Sigmoid colon (tissue), 7 donors: ENCODE data around the gene GPHA2. TPM values are rescaled to one million over a fixed set of nuclear protein-coding genes. Genes with fewer than 3 reads are reported as not detected.

Experiments
- DNase-seq: peaks from one replicate; pipeline ENCODE4 v3.0.0-alpha.2; 2019
- H3K27ac ChIP-seq, 4 donors: fragments of 200-600 bp; sonication (generic); one replicate each; pipeline ENCODE4 v1.5.1; 2016 to 2019; ENCODE audit warnings: mild to moderate bottlenecking in 1 of 4
- H3K27me3 ChIP-seq, 3 donors: fragments of 200-600 bp; sonication (generic); one replicate each; pipeline ENCODE4 v1.5.1; 2019; ENCODE audit warnings: mild to moderate bottlenecking in 1 of 3
- H3K36me3 ChIP-seq, 4 donors: fragments of 200-600 bp; sonication (generic); one replicate each; pipeline ENCODE4 v1.5.1; 2016 to 2019
- H3K4me1 ChIP-seq, 4 donors: fragments of 200-600 bp; sonication (generic); one replicate each; pipeline ENCODE4 v1.5.1; 2017 to 2019
- H3K4me3 ChIP-seq, 4 donors: fragments of 200-600 bp; sonication (generic); one replicate each; pipeline ENCODE4 v1.5.1; 2017 to 2019; ENCODE audit warnings: mild to moderate bottlenecking in 2 of 4, moderate library complexity in 1 of 4
- H3K9me3 ChIP-seq, 4 donors: fragments of 200-600 bp in 3 of 4; sonication (generic) in 3 of 4; one replicate each; pipeline versions ENCODE4 v1.5.1 to v1.6.1; 2013 to 2019
- CTCF ChIP-seq, 4 experiments: fragments of 450-650 bp in 3 of 4; fragments of 200-600 bp in 1 of 4; IDR thresholded peaks; one replicate each; pipeline ENCODE4 v1.5.1; 2016 to 2019; ENCODE audit warnings: antibody characterized with exemption in 4 of 4, mild to moderate bottlenecking in 3 of 4, moderate library complexity in 2 of 4
- EP300 ChIP-seq, 4 donors: sonication (generic); formaldehyde crosslinking; IDR thresholded peaks; one replicate each; pipeline ENCODE4 v1.6.1; 2017; ENCODE audit warnings: antibody characterized with exemption in 4 of 4
- POLR2A ChIP-seq, 2 donors: fragments of 450-650 bp; IDR thresholded peaks; one replicate each; pipeline ENCODE4 v1.6.1; 2016; ENCODE audit warnings: antibody characterized with exemption in 2 of 2, mild to moderate bottlenecking in 2 of 2, moderate library complexity in 2 of 2
- POLR2AphosphoS5 ChIP-seq, 4 donors: sonication (generic); formaldehyde crosslinking; IDR thresholded peaks; one replicate each; pipeline ENCODE4 v1.6.1; 2017; ENCODE audit warnings: antibody characterized with exemption in 4 of 4
- WGBS, 2 donors: extraction: QIAGEN DNeasy Blood & Tissue Kit; methylation state at CpG; one replicate each; pipeline ENCODE4 v1.1.7; 2013; 5-methylcytosine and 5-hydroxymethylcytosine counted together
- intact Hi-C: fragments of 100-400 bp; cut with DNase I; formaldehyde crosslinking; loops from one replicate; pipeline ENCODE4 v1.15.1; 2023
- polyA plus RNA-seq, 3 donors: library from polyadenylated mRNA; stranded (reverse); fragments of 200-250 nt; gene quantifications; one replicate each; pipeline ENCODE4 v1.2.3, GENCODE V29; 2013
- total RNA-seq, 4 donors: library from RNA; depleted of rRNA; stranded (reverse); fragments of >200 nt; gene quantifications; one replicate each; pipeline ENCODE4 v1.1.0, GENCODE V29; 2016
- donor health status: healthy with polysubstance abuse.
- donor health status: Bipolar disorder and iron deficiency.
- donor health status: healthy.

GPHA2 gene
- total and polyA plus RNA-seq, 7 donors: 0.47 to 2.9 TPM; not detected in 5

DNA sequence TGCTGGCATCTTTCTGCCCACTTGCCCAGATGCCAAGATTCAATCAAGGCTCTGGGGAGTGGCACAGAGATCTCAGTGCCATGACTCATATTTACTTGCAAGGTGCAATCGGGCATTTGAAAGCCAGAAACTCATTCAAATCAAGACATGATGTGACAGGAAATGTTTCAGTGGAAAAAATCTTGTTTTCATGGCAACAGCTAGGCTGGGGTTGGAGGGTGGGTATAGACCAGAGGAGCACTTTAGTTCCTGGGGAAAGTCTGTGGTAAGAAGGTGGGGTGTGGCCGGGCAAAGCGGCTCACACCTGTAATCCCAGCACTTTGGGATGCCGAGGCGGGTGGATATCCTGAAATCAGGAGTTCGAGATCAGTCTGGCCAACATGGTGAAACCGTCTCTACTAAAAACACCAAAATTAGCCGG, 35.0 kb upstream of the GPHA2 start:
- 19 to 62% methylated on average over 8 of the region's 8 CpGs for WGBS, 2 donors
- H3K27ac ChIP-seq: no peak overlapping the region
- intact Hi-C loops: no loop called here

GRCh38 chr11:64969209-64969608, 33.5 kb upstream of the GPHA2 start:
- no peaks in the 10 kb centered on the region for H3K36me3 ChIP-seq
- H3K4me1 ChIP-seq: peaks cover 0 to 12% (median 10%) of the 10 kb centered on the region in 4 donors
- H3K9me3 ChIP-seq: no peaks in the 10 kb centered on the region
- H3K27me3 ChIP-seq: no peaks in the 10 kb centered on the region
- TF ChIP-seq POLR2AphosphoS5 (IDR thresholded peaks at IDR 0.05): no peak
- TF ChIP-seq CTCF (IDR thresholded peaks at IDR 0.05): no peak
- TF ChIP-seq POLR2A (IDR thresholded peaks at IDR 0.05): no peak
- no peak for TF ChIP-seq EP300 (IDR thresholded peaks at IDR 0.05)
- no peak overlapping the region for H3K27ac ChIP-seq
- WGBS, 2 donors: 10 to 48% methylated on average over 5 of the region's 5 CpGs
- DNase-seq: no peak
- H3K4me3 ChIP-seq: no peak overlapping the region
- intact Hi-C loops: no loop called here

More for the DNA sequence above, 35.0 kb upstream of the GPHA2 start:
- H3K4me3 ChIP-seq: no peak overlapping the region
- no peaks in the 10 kb centered on the region for H3K27me3 ChIP-seq
- H3K4me1 ChIP-seq: peaks cover 0 to 12% (median 10%) of the 10 kb centered on the region in 4 donors
- no peak for TF ChIP-seq EP300 (IDR thresholded peaks at IDR 0.05)
- TF ChIP-seq POLR2AphosphoS5 (IDR thresholded peaks at IDR 0.05): no peak
- TF ChIP-seq CTCF (IDR thresholded peaks at IDR 0.05): no peak
- TF ChIP-seq POLR2A (IDR thresholded peaks at IDR 0.05): no peak
- no peaks in the 10 kb centered on the region for H3K9me3 ChIP-seq
- DNase-seq: no peak
- H3K36me3 ChIP-seq: no peaks in the 10 kb centered on the region

DNA sequence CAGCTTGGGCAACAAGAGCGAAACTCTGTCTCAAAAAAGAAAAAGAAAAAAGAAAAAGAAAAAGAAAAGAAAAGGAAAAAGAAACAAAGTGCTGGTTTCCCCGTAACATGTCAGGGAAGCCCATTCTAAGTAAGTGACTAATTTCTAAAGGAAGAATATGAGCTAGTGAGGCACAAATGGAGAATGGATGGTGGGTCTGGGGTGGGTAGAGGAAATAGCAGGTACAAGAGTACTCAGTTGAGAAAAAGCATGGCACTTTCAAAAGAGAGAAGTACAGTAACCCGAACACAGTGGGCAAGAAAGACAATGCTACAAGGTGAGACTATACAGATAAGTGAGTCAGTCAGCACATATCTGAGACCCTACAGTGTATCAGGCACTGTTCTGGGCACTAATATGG, 31.7 kb upstream of the GPHA2 start:
- TF ChIP-seq POLR2AphosphoS5 (IDR thresholded peaks at IDR 0.05): no peak
- TF ChIP-seq POLR2A (IDR thresholded peaks at IDR 0.05): no peak
- TF ChIP-seq CTCF (IDR thresholded peaks at IDR 0.05): no peak
- TF ChIP-seq EP300 (IDR thresholded peaks at IDR 0.05): no peak
- no peak for DNase-seq
- no peak overlapping the region for H3K4me3 ChIP-seq
- H3K27ac ChIP-seq: no peak overlapping the region
- intact Hi-C loops: no loop called here
- H3K27me3 ChIP-seq: no peaks in the 10 kb centered on the region
- H3K4me1 ChIP-seq: peaks cover 0 to 11% (median 10%) of the 10 kb centered on the region in 4 donors
- WGBS, 2 donors: 86 to 93% methylated on average over 3 of the region's 3 CpGs
- no peaks in the 10 kb centered on the region for H3K9me3 ChIP-seq
- no peaks in the 10 kb centered on the region for H3K36me3 ChIP-seq

DNA sequence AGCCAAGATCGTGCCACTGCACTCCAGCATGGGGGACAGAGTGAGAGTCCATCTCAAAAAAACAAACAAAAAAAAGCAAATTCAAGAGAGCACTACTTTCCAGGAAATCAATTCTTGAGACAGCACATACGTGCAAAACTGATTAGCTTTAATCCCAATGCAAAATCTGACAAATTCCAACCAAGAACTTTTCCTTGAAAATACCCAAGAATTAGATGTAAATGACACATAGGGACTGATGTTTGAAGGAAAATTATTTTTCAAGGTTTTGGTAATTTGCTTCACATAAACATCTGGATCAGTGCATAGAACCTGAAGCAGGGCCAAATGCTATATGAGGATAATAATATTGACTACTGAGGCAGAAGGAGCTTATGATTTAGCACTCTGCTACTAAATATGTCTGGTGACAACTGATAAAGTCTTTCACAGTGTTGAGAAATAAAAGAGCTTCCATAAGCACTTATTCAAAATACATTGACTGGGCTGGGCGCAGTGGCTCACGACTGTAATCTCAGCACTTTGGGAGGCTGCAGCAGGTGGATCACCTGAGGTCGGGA, 27.5 kb upstream of the GPHA2 start:
- WGBS, 2 donors: 87 to 89% methylated on average over 5 of the region's 5 CpGs
- TF ChIP-seq POLR2A (IDR thresholded peaks at IDR 0.05) (no peak), POLR2AphosphoS5 (IDR thresholded peaks at IDR 0.05) (no peak), EP300 (IDR thresholded peaks at IDR 0.05) (no peak), CTCF (IDR thresholded peaks at IDR 0.05) (no peak)
- Histone ChIP-seq H3K4me1 (no peaks in the 10 kb centered on the region), H3K27me3 (no peaks in the 10 kb centered on the region), H3K9me3 (no peaks in the 10 kb centered on the region), H3K36me3 (no peaks in the 10 kb centered on the region), H3K27ac (no peak overlapping the region), H3K4me3 (no peak overlapping the region)
- intact Hi-C loops: no loop called here
- DNase-seq: no peak

GRCh38 chr11:64960719-64961118, 25.0 kb upstream of the GPHA2 start:
- H3K27ac ChIP-seq: no peak overlapping the region
- H3K9me3 ChIP-seq: no peaks in the 10 kb centered on the region
- DNase-seq: no peak
- H3K4me1 ChIP-seq: no peaks in the 10 kb centered on the region
- intact Hi-C loops: no loop called here
- TF ChIP-seq CTCF (IDR thresholded peaks at IDR 0.05): no peak
- TF ChIP-seq POLR2AphosphoS5 (IDR thresholded peaks at IDR 0.05): no peak
- TF ChIP-seq POLR2A (IDR thresholded peaks at IDR 0.05): no peak
- TF ChIP-seq EP300 (IDR thresholded peaks at IDR 0.05): no peak
- no peaks in the 10 kb centered on the region for H3K27me3 ChIP-seq
- 81 to 83% methylated on average over 4 of the region's 4 CpGs for WGBS, 2 donors
- H3K36me3 ChIP-seq: no peaks in the 10 kb centered on the region
- no peak overlapping the region for H3K4me3 ChIP-seq
